HL-60 (cell line): ENCODE data around the gene CTNNA2.

ENCODE experiments used
- GABPA ChIP-seq: IDR thresholded peaks from 2 replicates; pipeline ENCODE4 v1.6.1; 2012; ENCODE audit warnings: low read depth
- POLR2AphosphoS5 ChIP-seq: IDR thresholded peaks from 2 replicates; pipeline ENCODE4 v1.6.1; 2012; ENCODE audit warnings: low read depth
- SPI1 ChIP-seq: IDR thresholded peaks from 2 replicates; pipeline ENCODE4 v1.6.1; 2012; ENCODE audit warnings: low read depth, mild to moderate bottlenecking, borderline replicate concordance
- TF ChIP-seq, protein P1 (sequence below): IDR thresholded peaks from one replicate; pipeline ENCODE4 v1.5.1; 2011; ENCODE audit warnings: low read length, control low read depth, inconsistent platforms; ENCODE audit not compliant: insufficient read depth
- TF ChIP-seq, protein P2 (sequence below): IDR thresholded peaks from 2 replicates; pipeline ENCODE4 v1.6.1; 2012; ENCODE audit warnings: low read depth; ENCODE audit not compliant: insufficient replicate concordance

DNA sequence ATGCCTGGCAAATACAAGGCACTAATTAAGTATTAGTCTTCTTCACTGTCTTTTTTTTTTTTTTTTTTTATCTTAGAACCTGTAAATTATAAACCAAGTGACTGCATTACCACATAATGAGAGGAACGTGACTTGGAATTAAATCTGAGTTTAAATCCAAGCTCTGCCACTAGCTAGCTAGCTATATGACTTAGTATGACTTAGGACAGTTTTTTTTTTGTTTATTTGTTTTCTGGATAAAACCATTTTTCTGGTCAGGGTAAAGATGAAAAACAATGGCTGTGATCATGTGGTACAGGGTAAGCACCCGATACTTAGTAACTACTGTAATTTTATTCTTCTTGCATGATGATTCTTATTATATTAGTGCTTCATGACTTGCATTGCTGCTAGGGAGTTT lies 983.5 kb downstream of the CTNNA2 start:
- TF ChIP-seq, protein P1, sequence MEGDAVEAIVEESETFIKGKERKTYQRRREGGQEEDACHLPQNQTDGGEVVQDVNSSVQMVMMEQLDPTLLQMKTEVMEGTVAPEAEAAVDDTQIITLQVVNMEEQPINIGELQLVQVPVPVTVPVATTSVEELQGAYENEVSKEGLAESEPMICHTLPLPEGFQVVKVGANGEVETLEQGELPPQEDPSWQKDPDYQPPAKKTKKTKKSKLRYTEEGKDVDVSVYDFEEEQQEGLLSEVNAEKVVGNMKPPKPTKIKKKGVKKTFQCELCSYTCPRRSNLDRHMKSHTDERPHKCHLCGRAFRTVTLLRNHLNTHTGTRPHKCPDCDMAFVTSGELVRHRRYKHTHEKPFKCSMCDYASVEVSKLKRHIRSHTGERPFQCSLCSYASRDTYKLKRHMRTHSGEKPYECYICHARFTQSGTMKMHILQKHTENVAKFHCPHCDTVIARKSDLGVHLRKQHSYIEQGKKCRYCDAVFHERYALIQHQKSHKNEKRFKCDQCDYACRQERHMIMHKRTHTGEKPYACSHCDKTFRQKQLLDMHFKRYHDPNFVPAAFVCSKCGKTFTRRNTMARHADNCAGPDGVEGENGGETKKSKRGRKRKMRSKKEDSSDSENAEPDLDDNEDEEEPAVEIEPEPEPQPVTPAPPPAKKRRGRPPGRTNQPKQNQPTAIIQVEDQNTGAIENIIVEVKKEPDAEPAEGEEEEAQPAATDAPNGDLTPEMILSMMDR, result no peak
- no peak for TF ChIP-seq GABPA
- TF ChIP-seq SPI1, result no peak
- TF ChIP-seq POLR2AphosphoS5, result no peak
- TF ChIP-seq, protein P2, sequence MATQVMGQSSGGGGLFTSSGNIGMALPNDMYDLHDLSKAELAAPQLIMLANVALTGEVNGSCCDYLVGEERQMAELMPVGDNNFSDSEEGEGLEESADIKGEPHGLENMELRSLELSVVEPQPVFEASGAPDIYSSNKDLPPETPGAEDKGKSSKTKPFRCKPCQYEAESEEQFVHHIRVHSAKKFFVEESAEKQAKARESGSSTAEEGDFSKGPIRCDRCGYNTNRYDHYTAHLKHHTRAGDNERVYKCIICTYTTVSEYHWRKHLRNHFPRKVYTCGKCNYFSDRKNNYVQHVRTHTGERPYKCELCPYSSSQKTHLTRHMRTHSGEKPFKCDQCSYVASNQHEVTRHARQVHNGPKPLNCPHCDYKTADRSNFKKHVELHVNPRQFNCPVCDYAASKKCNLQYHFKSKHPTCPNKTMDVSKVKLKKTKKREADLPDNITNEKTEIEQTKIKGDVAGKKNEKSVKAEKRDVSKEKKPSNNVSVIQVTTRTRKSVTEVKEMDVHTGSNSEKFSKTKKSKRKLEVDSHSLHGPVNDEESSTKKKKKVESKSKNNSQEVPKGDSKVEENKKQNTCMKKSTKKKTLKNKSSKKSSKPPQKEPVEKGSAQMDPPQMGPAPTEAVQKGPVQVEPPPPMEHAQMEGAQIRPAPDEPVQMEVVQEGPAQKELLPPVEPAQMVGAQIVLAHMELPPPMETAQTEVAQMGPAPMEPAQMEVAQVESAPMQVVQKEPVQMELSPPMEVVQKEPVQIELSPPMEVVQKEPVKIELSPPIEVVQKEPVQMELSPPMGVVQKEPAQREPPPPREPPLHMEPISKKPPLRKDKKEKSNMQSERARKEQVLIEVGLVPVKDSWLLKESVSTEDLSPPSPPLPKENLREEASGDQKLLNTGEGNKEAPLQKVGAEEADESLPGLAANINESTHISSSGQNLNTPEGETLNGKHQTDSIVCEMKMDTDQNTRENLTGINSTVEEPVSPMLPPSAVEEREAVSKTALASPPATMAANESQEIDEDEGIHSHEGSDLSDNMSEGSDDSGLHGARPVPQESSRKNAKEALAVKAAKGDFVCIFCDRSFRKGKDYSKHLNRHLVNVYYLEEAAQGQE, result no peak
